GM12875 (cell line): ENCODE measurements around the gene RAET1L.
"Not testable (repeated sequence)": the region's sequence is repeated elsewhere in the genome, so short reads cannot be mapped to it uniquely, and the experiment has no call there.

Experiments
- H3K4me3 ChIP-seq: one replicate; pipeline ENCODE4 v1.5.1; 2011; ENCODE audit warnings: low read depth, low read length, control low read depth
- TF ChIP-seq, protein P1 (sequence below): IDR thresholded peaks from 2 replicates; pipeline ENCODE4 v1.5.1; 2011; ENCODE audit warnings: low read depth, mild to moderate bottlenecking, control low read depth, inconsistent platforms, low read length, moderate library complexity, borderline replicate concordance; ENCODE audit not compliant: insufficient read depth

The RAET1L gene

DNA sequence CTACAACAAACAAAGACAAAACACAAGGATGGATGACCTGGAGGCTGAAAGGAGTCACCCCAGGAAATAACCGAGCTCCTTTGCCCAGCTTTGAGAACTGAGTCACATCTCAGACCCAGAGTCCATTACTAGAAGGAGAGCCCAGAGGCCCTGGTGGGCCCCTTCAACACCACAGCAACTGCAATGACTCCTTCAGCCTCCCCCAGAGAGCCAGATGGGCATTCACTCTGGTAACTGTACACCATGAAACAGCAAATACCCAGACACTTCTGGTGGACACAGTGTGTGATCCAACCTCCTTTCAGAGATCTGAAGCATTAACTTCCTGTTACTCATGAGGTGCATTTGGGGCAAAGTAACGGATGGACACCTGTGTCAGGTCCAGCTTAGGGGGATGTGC, 22.6 kb downstream of the RAET1L start:
- no peak overlapping the region for H3K4me3 ChIP-seq
- TF ChIP-seq, protein P1, sequence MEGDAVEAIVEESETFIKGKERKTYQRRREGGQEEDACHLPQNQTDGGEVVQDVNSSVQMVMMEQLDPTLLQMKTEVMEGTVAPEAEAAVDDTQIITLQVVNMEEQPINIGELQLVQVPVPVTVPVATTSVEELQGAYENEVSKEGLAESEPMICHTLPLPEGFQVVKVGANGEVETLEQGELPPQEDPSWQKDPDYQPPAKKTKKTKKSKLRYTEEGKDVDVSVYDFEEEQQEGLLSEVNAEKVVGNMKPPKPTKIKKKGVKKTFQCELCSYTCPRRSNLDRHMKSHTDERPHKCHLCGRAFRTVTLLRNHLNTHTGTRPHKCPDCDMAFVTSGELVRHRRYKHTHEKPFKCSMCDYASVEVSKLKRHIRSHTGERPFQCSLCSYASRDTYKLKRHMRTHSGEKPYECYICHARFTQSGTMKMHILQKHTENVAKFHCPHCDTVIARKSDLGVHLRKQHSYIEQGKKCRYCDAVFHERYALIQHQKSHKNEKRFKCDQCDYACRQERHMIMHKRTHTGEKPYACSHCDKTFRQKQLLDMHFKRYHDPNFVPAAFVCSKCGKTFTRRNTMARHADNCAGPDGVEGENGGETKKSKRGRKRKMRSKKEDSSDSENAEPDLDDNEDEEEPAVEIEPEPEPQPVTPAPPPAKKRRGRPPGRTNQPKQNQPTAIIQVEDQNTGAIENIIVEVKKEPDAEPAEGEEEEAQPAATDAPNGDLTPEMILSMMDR = no peak

DNA sequence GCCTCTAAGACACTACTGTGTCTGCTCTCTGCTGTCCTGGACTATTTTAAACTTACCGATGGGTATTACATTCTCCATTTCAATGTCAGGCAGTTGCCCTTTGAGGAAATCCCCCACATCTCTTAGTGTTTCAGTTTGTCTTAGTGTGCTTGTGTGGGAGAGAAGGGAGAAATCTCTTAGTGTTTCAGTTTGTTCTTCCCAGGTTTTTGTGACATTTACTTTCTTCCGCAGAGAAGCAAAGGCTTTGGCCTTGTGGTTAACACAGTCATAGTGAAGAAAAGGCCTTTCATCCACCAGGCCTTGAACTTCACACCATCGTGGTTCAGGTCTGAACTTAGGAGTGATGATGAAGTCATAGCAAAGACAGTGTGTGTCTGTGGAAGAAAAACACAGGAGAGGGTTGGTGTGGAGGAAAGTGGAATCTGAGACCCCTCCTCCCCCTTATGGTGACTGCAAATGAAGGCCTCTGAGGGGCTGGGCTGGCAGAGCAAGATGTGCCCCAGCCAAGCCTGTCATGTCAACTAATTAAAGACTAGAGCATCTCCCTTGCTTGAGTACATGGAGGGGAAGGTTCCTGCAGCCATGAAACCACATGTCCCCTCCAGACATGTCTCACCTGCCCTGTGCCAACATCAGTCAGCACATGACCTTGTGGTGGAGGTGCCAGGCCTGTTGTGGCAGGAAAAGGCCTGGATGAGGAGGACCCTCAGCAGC, 23.9 kb downstream of the RAET1L start:
- H3K4me3 ChIP-seq = no peak overlapping the region
- TF ChIP-seq, protein P1 = no peak

DNA sequence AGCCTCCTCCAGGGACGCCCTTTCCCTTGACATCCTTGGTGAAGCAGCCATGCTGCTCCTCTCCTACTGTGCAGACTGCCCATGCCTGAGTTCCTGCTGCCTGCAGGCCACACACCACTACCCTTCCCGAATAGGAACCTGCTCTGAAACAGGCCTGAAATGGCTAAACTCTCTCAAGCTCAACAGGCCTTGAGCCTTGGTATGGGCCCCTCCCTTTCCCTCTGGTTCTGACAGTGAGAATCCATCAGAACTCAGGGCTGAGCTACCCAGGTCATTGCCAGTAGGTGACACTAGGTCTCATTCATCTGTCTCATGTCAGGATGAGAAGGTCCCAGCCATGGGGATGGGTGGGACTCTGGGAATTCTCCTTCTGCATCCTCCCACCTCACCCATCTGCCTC, 25.7 kb downstream of the RAET1L start:
- TF ChIP-seq, protein P1 = no peak
- H3K4me3 ChIP-seq = no peak overlapping the region

DNA sequence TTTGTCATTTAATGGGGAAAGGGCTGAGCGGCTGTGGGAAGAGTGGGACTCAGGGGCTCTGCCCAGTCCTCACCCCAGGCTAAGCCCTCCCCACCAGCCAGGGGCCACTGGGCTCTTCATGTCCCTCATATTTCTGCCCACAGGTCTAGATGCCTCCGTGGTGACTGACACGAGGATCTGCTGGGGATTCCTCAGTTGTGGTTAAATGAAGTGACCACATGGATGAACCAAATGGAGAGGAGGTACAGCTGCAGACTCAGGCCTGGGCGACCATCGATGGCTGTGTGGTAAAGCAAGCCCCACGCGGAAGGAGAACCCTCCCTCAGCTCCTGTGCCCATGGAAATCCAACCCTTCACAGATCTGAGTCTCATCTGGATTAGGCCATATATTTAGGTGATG, 29.4 kb downstream of the RAET1L start:
- TF ChIP-seq, protein P1 = no peak
- H3K4me3 ChIP-seq = no peak overlapping the region

DNA sequence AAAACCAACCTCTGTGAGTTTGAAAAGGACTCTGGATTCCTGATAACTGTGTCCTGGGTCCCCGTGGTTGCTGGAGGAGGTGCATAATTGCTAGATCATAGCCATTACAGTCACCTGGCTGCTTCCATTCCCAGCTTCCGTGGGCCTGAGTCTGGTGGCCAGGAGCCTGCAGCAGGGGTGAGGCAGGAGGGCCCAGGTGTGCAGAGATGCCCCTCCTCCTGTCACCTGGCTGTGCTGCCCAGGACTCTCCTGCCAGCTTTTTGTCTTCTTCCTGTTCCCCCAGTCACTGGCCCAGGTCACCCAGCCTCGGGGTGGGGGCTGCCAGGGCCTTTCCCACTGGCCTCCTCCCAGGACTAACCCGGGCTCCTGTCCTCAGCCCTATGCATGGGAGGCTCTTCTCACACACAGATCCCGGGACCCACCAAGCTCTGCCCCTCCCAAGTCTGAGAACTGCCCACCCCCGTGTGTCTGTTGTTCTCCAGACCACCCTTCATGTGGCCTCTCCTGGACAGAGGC, 30.0 kb downstream of the RAET1L start:
- TF ChIP-seq, protein P1 = no peak
- no peak overlapping the region for H3K4me3 ChIP-seq

DNA sequence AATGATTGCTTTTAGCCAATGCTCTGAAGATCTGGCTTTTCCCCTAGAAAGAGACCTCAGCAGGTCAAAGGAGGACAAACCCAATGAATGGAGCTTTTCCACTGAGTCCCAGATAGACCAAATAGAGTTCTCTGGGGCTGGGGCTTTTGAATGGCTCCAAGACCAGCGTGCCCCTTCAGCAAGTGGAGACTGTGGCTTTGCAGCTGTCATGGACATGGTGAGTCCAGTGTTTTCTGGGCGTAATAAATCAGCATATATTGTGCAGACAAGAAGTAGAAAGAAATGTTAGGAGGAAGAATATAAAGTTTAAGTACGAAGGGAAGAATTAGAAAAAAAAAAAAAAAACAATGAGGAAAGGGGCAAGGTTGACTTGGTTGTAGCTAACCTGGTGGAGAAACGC, 33.5 kb downstream of the RAET1L start:
- no peak overlapping the region for H3K4me3 ChIP-seq
- TF ChIP-seq, protein P1 = no peak

DNA sequence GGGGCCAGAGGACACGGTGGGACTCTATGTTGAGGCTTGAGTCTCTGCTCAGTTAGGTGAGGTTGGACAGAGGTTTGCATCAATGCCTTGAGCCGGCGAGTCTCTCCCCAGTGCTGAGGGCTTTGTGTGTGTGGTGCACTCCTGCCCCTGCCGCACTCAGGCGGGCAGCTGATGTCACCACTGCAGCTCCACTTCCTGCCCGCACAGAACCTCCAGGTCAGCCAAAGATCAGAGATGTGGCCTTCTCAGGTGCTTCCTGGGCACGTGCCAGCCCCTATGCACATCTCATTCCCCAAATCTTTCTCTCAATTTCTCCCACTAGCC, 33.9 kb downstream of the RAET1L start:
- H3K4me3 ChIP-seq = not testable (repeated sequence)
